Small intestine (tissue), 7 donors: ENCODE results near the gene PDHB. TPM values are rescaled to one million over a fixed set of nuclear protein-coding genes. Genes with fewer than 3 reads are reported as not detected.
A peak's percentile ranks its signal among the peaks of the same experiment; 100 is the strongest.

ENCODE experiments used
- DNase-seq, 2 donors: peaks; one replicate each; pipeline versions ENCODE4 v3.0.0 to v3.0.0-alpha.2; 2013
- FAIRE-seq: peaks from 2 replicates; lab custom pipeline; 2012; peaks lifted over from hg19 to GRCh38; lab: Jason Lieb, UNC
- H3K27ac ChIP-seq, 3 donors: one replicate each; pipeline ENCODE4 v1.5.1; 2013; ENCODE audit warnings: low read length in 2 of 3, mild to moderate bottlenecking in 2 of 3, control low read depth in 1 of 3, inconsistent platforms in 1 of 3, low read depth in 1 of 3, moderate library complexity in 1 of 3
- H3K27me3 ChIP-seq, 3 donors: one replicate each; pipeline ENCODE4 v1.6.1; 2013; ENCODE audit warnings: low read length in 3 of 3, inconsistent platforms in 1 of 3; ENCODE audit not compliant: control insufficient read depth in 3 of 3, insufficient read depth in 3 of 3
- H3K36me3 ChIP-seq, 3 donors: one replicate each; pipeline ENCODE4 v1.6.1; 2013; ENCODE audit warnings: low read length in 3 of 3, inconsistent platforms in 1 of 3, low read depth in 1 of 3, mild to moderate bottlenecking in 1 of 3, moderate library complexity in 1 of 3; ENCODE audit not compliant: control insufficient read depth in 3 of 3, insufficient read depth in 2 of 3
- H3K4me1 ChIP-seq, 3 donors: one replicate each; pipeline ENCODE4 v1.6.1; 2013; ENCODE audit warnings: low read length in 2 of 3, inconsistent platforms in 1 of 3, low read depth in 1 of 3, mild to moderate bottlenecking in 1 of 3, moderate library complexity in 1 of 3; ENCODE audit not compliant: control insufficient read depth in 3 of 3, insufficient read depth in 2 of 3
- H3K4me3 ChIP-seq, 3 donors: one replicate each; pipeline ENCODE4 v1.5.1; 2013; ENCODE audit warnings: low read length in 3 of 3, control low read depth in 1 of 3, inconsistent platforms in 1 of 3, low read depth in 1 of 3, mild to moderate bottlenecking in 1 of 3, moderate library complexity in 1 of 3
- H3K9me3 ChIP-seq, 2 donors: one replicate each; pipeline ENCODE4 v1.6.1; 2013; ENCODE audit warnings: low read depth in 1 of 2, low read length in 1 of 2; ENCODE audit not compliant: control insufficient read depth in 2 of 2, insufficient read depth in 1 of 2
- WGBS, 3 donors: extraction: QIAGEN DNeasy Blood & Tissue Kit; methylation state at CpG; one replicate each; pipeline ENCODE4 v1.1.7; 2013; 5-methylcytosine and 5-hydroxymethylcytosine counted together
- polyA plus RNA-seq, 4 donors: library from polyadenylated mRNA; stranded (reverse) in 3 of 4; unstranded in 1 of 4; fragments of 200-250 nt in 3 of 4; fragments of 120-200 nt in 1 of 4; gene quantifications; one replicate each; pipeline versions ENCODE4 v1.2.1 to v1.2.3, GENCODE V29; 2013
- donor health status: healthy with polysubstance abuse.
- donor health status: control.
- donor health status: control.
- donor health status: Bipolar disorder and iron deficiency.
- donor health status: healthy.

Gene PDHB
- polyA plus RNA-seq, 4 donors, result 60.5 to 68.4 (median 64.9) TPM

DNA sequence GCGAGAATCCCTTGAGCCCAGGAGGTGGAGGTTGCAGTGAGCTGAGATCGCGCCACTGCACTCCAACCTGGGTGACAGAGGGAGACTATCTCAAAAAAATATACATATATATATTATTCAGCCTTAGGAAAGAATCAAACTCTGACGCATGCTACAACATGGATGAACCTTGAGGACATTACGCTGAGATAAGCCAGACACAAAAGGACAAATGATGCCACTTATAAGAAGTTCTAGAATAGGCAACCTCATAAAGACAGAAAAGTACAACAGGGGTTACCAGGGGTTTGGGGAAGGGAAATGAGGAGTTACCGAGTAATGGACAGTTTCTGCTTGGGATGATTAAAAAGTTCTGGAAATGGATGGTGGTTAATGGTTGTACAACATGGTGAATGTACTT lies 727 bp downstream of the PDHB start:
- no peaks in the 10 kb centered on the region for H3K27me3 ChIP-seq
- H3K27ac ChIP-seq, result peak overlapping the region in 2 of 3 donors; percentile 89 to 94
- DNase-seq, result no peak
- no peaks in the 10 kb centered on the region for H3K9me3 ChIP-seq
- peaks cover 6 to 25% (median 12%) of the 10 kb centered on the region in 3 donors for H3K36me3 ChIP-seq
- peaks cover 0 to 8% (median 0%) of the 10 kb centered on the region in 3 donors for H3K4me1 ChIP-seq
- no peak for FAIRE-seq
- H3K4me3 ChIP-seq, result peak overlapping the region in 2 of 3 donors; percentile 78 to 90
- 48 to 52% (median 51%) methylated on average over 6 of the region's 6 CpGs for WGBS, 3 donors

DNA sequence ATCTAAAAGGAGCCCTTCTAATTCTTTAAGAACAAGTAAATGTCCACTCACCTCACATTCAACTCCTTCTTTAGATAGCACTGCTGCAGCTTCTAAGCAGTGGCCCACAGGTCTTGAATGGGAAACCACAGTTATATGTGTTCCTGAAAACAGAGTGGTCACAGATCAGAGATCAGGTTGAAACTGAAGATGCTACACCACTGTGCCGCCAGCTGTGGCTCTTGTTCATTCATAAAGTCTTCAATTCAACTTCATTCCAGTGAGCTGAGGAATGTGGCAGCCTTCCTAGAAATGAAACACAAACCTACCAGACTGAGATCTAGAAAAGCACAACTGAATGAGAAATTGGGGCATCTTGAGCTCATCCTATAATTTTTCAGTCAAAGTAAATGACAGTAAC lies 4.0 kb downstream of the PDHB start:
- DNase-seq, result no peak
- 3 to 76% (median 8%) methylated on average over 1 of the region's 1 CpG for WGBS, 3 donors
- Histone ChIP-seq H3K4me1 (peaks cover 0 to 8% (median 0%) of the 10 kb centered on the region in 3 donors), H3K4me3 (no peak overlapping the region), H3K36me3 (peaks cover 14 to 39% (median 22%) of the 10 kb centered on the region in 3 donors), H3K9me3 (no peaks in the 10 kb centered on the region), H3K27ac (no peak overlapping the region), H3K27me3 (no peaks in the 10 kb centered on the region)
- no peak for FAIRE-seq

DNA sequence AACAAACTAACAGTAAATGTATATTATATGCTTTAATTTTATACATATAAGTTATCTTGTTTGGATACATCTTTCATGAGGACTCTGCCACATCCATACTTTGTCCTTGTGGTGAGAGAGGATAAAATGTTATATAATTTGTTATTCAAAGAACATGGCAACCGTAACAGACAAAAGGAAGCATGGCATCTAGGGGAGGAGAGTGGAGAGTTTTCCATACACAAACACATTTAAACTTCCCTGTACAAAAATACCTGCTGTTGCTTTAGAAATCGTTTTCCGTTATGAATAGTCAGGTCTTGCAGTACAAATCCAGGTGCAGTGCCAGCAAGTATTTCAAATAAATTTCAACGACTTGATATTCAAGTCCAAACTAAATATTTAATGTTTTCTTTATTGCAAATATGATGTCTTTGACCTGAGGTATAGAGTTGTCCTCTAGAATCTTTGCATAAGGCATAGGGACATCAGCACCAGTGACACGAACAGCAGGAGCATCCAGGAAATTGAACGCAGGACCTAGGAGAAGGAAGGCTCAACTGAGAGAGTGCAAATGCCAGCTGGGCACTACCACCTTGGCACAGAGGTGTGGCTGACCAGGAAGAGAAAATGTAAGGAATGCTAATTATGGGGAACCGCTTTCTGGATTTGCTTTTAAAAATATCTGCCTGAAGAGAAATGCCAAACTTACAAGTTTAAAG lies 5.8 kb downstream of the PDHB start:
- WGBS, 3 donors, result 77 to 84% (median 79%) methylated on average over 7 of the region's 7 CpGs
- DNase-seq (no peak), FAIRE-seq (no peak)
- Histone ChIP-seq H3K4me3 (no peak overlapping the region), H3K4me1 (peaks cover 0 to 10% (median 0%) of the 10 kb centered on the region in 3 donors), H3K27me3 (no peaks in the 10 kb centered on the region), H3K9me3 (no peaks in the 10 kb centered on the region), H3K36me3 (peaks cover 17 to 46% (median 23%) of the 10 kb centered on the region in 3 donors), H3K27ac (no peak overlapping the region)

DNA sequence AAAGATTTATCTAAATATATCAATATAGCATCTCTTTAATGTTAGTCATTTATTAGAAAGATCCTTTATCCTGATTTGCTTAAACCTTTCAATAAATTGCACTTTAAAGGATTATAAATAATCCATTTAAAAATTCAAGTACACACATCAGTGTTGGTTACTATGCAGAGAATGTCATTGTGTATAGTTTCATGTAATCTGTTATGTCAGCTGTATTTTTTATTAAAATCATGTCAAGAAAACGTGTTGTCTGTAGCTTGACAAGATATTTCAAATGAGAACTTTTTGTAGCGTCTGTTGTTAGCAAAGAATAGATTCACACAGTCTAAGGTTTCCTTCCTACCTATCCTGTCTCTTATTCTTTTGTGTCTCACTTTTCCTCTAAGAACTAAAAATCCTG lies 7.8 kb downstream of the PDHB start:
- H3K36me3 ChIP-seq, result peaks cover 17 to 56% (median 26%) of the 10 kb centered on the region in 3 donors
- no peak overlapping the region for H3K27ac ChIP-seq
- H3K4me1 ChIP-seq, result peaks cover 0 to 21% (median 0%) of the 10 kb centered on the region in 3 donors
- no peaks in the 10 kb centered on the region for H3K9me3 ChIP-seq
- WGBS, 3 donors, result 64 to 68% (median 68%) methylated on average over 2 of the region's 2 CpGs
- FAIRE-seq (no peak), DNase-seq (no peak)
- no peak overlapping the region for H3K4me3 ChIP-seq
- no peaks in the 10 kb centered on the region for H3K27me3 ChIP-seq

DNA sequence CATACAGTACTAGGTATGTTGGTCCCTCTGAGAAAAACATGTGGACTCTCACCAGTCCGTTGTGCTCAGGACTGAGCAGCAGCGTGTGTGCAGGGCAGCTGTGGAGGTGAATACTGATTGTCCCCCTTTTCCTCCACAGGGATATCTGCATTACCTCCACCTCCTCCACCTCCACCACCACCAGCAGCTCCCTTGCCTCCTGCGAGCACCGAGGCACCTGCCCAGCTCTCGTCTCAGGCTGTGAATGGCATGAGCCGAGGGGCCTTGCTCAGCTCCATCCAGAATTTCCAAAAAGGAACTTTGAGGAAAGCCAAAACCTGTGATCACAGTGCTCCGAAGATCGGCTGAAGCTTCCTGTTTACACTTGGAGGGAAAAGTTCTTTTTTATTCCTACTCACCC lies 9.0 kb downstream of the PDHB start:
- H3K36me3 ChIP-seq, result peaks cover 15 to 51% (median 26%) of the 10 kb centered on the region in 3 donors
- DNase-seq, result no peak
- WGBS, 3 donors, result 66 to 88% (median 75%) methylated on average over 8 of the region's 8 CpGs

DNA sequence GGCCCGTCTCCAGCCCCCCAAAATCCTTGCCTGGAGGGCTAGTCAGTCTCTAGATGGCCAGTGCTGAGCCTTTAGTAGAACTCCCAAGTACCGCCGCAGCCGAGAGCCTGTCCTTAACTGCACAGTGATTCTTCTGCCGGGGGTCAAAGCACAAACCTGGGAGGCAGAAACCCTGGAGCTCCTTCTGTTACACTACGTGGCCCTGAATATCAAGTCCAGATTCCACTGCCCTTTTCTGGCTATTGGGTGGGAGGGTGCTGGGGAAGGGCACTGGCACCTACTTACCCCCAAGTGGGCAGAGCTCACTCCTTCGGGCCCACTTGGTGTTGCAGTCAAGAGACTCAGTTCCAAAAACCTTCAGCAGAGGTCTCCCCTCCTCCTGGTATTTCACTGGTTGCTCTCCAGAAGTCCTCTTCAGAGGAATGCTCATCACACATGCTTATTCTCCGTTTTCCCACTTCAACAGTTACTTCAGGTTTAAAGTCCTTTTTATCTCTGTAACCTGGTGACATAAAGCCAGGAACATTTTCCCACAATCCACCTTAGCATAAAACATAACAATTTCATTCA lies 10.8 kb downstream of the PDHB start:
- Histone ChIP-seq H3K27ac (peak overlapping the region in 1 of 3 donors; percentile 62), H3K4me1 (peaks cover 0 to 27% (median 0%) of the 10 kb centered on the region in 3 donors), H3K36me3 (peaks cover 10 to 39% (median 13%) of the 10 kb centered on the region in 3 donors), H3K4me3 (no peak overlapping the region), H3K27me3 (no peaks in the 10 kb centered on the region), H3K9me3 (no peaks in the 10 kb centered on the region)
- FAIRE-seq (no peak), DNase-seq (peak; percentile 11 to 75)
- 59 to 74% (median 67%) methylated on average over 8 of the region's 8 CpGs for WGBS, 3 donors

More for the DNA sequence above, 9.0 kb downstream of the PDHB start:
- peaks cover 0 to 25% (median 0%) of the 10 kb centered on the region in 3 donors for H3K4me1 ChIP-seq
- no peak overlapping the region for H3K4me3 ChIP-seq
- H3K9me3 ChIP-seq, result no peaks in the 10 kb centered on the region
- no peaks in the 10 kb centered on the region for H3K27me3 ChIP-seq
- FAIRE-seq, result no peak
- peak overlapping the region in 1 of 3 donors; percentile 8 for H3K27ac ChIP-seq

DNA sequence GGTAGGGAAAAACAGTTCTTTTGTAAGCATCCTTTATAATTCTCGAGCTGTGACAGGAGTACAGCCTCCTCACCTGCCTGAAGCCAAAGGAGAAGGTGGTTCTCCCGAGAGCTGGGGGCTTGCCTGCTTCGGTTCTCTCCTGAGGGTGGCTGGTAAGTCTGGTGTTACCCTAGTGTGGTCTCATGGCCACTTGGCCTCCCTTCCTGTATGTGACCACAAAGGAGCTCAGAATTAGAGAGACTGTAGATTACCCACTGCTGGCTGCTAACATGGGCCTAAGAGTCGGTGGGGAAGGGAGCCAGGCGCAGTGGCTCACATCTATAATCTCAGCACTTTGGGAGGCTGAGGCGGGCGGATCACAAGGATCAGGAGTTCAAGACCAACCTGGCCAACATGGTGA lies 12.6 kb downstream of the PDHB start:
- Histone ChIP-seq H3K27ac (no peak overlapping the region), H3K36me3 (peaks cover 3 to 28% (median 6%) of the 10 kb centered on the region in 3 donors), H3K9me3 (no peaks in the 10 kb centered on the region), H3K4me3 (no peak overlapping the region), H3K27me3 (no peaks in the 10 kb centered on the region), H3K4me1 (peaks cover 0 to 29% (median 0%) of the 10 kb centered on the region in 3 donors)
- DNase-seq (no peak), FAIRE-seq (no peak)
- 71 to 83% (median 78%) methylated on average over 6 to 7 of the region's 7 CpGs for WGBS, 3 donors

DNA sequence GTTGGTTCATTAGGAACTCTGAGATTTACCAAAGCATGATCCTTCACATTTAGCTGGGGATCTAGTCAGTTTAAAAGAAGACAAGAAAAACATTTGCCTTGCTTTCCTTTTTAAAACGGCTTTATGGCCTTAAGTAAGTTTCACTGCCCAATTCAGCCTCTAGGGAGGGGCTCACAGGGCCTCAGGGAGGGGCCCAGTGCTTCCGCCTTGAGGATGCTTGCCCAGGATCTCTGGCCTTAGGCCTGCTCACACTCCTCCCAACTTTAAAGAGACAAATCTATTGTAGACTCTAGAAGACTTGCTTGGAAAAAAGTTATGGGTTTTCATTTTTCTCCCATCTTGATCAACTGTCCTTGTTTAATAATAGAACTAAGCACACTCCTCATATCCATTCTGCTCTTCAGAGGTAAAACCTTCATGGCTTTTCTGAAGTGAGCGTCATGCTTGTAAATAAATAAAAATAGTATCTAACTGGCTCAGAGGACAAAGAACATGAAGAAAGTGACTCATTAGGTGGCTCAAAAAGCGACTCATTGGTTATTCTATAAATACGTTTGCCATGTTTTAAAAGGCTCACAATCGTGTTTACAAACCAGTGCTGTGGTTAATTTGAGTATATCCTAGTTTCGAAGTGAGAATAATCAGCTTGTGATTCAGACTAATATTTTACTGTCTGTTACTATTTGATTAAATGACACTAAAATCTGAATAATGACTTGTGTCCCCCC lies 13.7 kb downstream of the PDHB start:
- Histone ChIP-seq H3K27ac (peak overlapping the region; percentile 13 to 37 (median 24)), H3K36me3 (peaks cover 3 to 28% (median 5%) of the 10 kb centered on the region in 3 donors), H3K27me3 (no peaks in the 10 kb centered on the region), H3K9me3 (no peaks in the 10 kb centered on the region), H3K4me3 (no peak overlapping the region), H3K4me1 (peaks cover 0 to 29% (median 0%) of the 10 kb centered on the region in 3 donors)
- FAIRE-seq, result no peak
- 49 to 62% (median 55%) methylated on average over 7 of the region's 7 CpGs for WGBS, 3 donors
- no peak for DNase-seq
